ENCODE results near the gene SMU1. TPM values are rescaled to one million over a fixed set of nuclear protein-coding genes. Genes with fewer than 3 reads are reported as not detected.

Gene SMU1
- total RNA-seq, 4 donors from 2014 or later, result 17.8 to 22.6 (median 19.6) TPM

GRCh38 chr9:33104401-33104800 is 27.9 kb upstream of the SMU1 start:
- H3K27me3 ChIP-seq, result no peaks in the 10 kb centered on the region
- H3K4me3 ChIP-seq, result no peak overlapping the region
- H3K36me3 ChIP-seq, result peaks cover 0 to 5% (median 0%) of the 10 kb centered on the region in 4 donors
- no peak for TF ChIP-seq CTCF (IDR thresholded peaks at IDR 0.05)
- TF ChIP-seq POLR2AphosphoS5 (IDR thresholded peaks at IDR 0.05), result no peak
- no peak for TF ChIP-seq EP300 (IDR thresholded peaks at IDR 0.05)
- TF ChIP-seq POLR2A (IDR thresholded peaks at IDR 0.05; ENCODE audit: low read depth), result no peak
- DNase-seq (ENCODE audit: extremely low spot score), result no peak
- H3K4me1 ChIP-seq, result peaks cover 13 to 30% (median 21%) of the 10 kb centered on the region in 4 donors
- intact Hi-C loops (cut with DNase I), result no loop called here
- no peaks in the 10 kb centered on the region for H3K9me3 ChIP-seq
- H3K27ac ChIP-seq (replicated peaks in 1 of 4), result no peak overlapping the region
- 85% methylated on average over 7 of the region's 7 CpGs for WGBS

- Histone ChIP-seq H3K27me3 (no peaks in the 10 kb centered on the region), H3K27ac (replicated peaks in 1 of 4) (no peak overlapping the region), H3K9me3 (no peaks in the 10 kb centered on the region), H3K4me1 (peaks cover 13 to 30% (median 21%) of the 10 kb centered on the region in 4 donors), H3K4me3 (no peak overlapping the region), H3K36me3 (no peaks in the 10 kb centered on the region)
- TF ChIP-seq CTCF (IDR thresholded peaks at IDR 0.05), result no peak
- TF ChIP-seq POLR2AphosphoS5 (IDR thresholded peaks at IDR 0.05), result no peak
- TF ChIP-seq EP300 (IDR thresholded peaks at IDR 0.05), result no peak
- no peak for TF ChIP-seq POLR2A (IDR thresholded peaks at IDR 0.05; ENCODE audit: low read depth)
- intact Hi-C loops (cut with DNase I), result no loop called here
- WGBS, result 77% methylated on average over 8 of the region's 8 CpGs
- no peak for DNase-seq (ENCODE audit: extremely low spot score)
These were observed 27.2 kb upstream of the SMU1 start for GRCh38 chr9:33103501-33104281.

GRCh38 chr9:33102551-33103210 is 26.2 kb upstream of the SMU1 start:
- Histone ChIP-seq H3K4me1 (peaks cover 10 to 27% (median 17%) of the 10 kb centered on the region in 4 donors), H3K4me3 (no peak overlapping the region), H3K36me3 (no peaks in the 10 kb centered on the region), H3K27ac (replicated peaks in 1 of 4) (no peak overlapping the region), H3K9me3 (no peaks in the 10 kb centered on the region), H3K27me3 (no peaks in the 10 kb centered on the region)
- intact Hi-C loops (cut with DNase I), result no loop called here
- 91% methylated on average over 12 of the region's 13 CpGs for WGBS
- DNase-seq (ENCODE audit: extremely low spot score), result no peak
- TF ChIP-seq CTCF (IDR thresholded peaks at IDR 0.05), result no peak

GRCh38 chr9:33101104-33101951 is 24.9 kb upstream of the SMU1 start:
- DNase-seq (ENCODE audit: extremely low spot score), result no peak
- H3K9me3 ChIP-seq, result no peaks in the 10 kb centered on the region
- no peak overlapping the region for H3K27ac ChIP-seq (replicated peaks in 1 of 4)
- WGBS, result 73% methylated on average over 10 of the region's 10 CpGs
- TF ChIP-seq POLR2A (IDR thresholded peaks at IDR 0.05; ENCODE audit: low read depth) (no peak), CTCF (IDR thresholded peaks at IDR 0.05) (no peak), POLR2AphosphoS5 (IDR thresholded peaks at IDR 0.05) (no peak), EP300 (IDR thresholded peaks at IDR 0.05) (no peak)
- H3K36me3 ChIP-seq, result no peaks in the 10 kb centered on the region
- H3K4me3 ChIP-seq, result no peak overlapping the region
- peaks cover 1 to 13% (median 4%) of the 10 kb centered on the region in 4 donors for H3K4me1 ChIP-seq
- no peaks in the 10 kb centered on the region for H3K27me3 ChIP-seq
- intact Hi-C loops (cut with DNase I), result no loop called here

All from esophagus muscularis mucosa (tissue), 4 donors.